GM12865 (cell line): ENCODE data around the gene AP2A1.

Experiments
- DNase-seq: peaks from one replicate; pipeline ENCODE4 v3.0.0; 2010; ENCODE audit warnings: low read depth
- H3K4me3 ChIP-seq: 2 replicates; pipeline ENCODE4 v1.5.1; 2011; ENCODE audit warnings: mild to moderate bottlenecking, low read depth, low read length, control low read depth
- TF ChIP-seq, protein P1 (sequence below): IDR thresholded peaks from 2 replicates; pipeline ENCODE4 v1.5.1; 2011; ENCODE audit warnings: low read length, control low read depth, low read depth, inconsistent platforms; ENCODE audit not compliant: insufficient read depth; ENCODE audit errors: missing control alignments

AP2A1 gene

GRCh38 chr19:49749771-49750170 is 17.0 kb upstream of the AP2A1 start:
- no peak overlapping the region for H3K4me3 ChIP-seq
- DNase-seq: no peak
- TF ChIP-seq, protein P1, sequence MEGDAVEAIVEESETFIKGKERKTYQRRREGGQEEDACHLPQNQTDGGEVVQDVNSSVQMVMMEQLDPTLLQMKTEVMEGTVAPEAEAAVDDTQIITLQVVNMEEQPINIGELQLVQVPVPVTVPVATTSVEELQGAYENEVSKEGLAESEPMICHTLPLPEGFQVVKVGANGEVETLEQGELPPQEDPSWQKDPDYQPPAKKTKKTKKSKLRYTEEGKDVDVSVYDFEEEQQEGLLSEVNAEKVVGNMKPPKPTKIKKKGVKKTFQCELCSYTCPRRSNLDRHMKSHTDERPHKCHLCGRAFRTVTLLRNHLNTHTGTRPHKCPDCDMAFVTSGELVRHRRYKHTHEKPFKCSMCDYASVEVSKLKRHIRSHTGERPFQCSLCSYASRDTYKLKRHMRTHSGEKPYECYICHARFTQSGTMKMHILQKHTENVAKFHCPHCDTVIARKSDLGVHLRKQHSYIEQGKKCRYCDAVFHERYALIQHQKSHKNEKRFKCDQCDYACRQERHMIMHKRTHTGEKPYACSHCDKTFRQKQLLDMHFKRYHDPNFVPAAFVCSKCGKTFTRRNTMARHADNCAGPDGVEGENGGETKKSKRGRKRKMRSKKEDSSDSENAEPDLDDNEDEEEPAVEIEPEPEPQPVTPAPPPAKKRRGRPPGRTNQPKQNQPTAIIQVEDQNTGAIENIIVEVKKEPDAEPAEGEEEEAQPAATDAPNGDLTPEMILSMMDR: no peak

GRCh38 chr19:49752701-49753100 is 14.1 kb upstream of the AP2A1 start:
- DNase-seq: no peak
- H3K4me3 ChIP-seq: no peak overlapping the region
- TF ChIP-seq, protein P1: no peak

DNA sequence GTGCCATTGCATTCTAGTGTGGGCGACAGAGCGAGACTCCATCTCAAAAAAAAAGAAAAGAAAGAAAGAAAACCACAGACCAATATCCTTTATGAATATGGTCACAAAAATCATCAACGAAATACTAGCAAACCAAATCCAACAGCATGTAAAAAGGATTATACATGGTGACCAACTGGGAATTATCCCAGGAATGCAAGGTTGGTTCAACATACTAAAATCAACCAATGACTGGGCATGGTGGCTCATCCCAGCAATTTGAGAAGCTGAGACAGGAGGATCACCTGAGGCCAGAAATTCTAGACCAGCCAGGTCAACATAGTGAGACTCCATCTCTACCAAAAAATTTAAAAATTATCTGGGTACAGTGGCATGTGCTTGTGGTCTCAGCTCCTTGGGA is 10.8 kb upstream of the AP2A1 start:
- TF ChIP-seq, protein P1: no peak
- no peak for DNase-seq
- H3K4me3 ChIP-seq: no peak overlapping the region

- DNase-seq: no peak
- no peak overlapping the region for H3K4me3 ChIP-seq
- TF ChIP-seq, protein P1: no peak
These were observed 8.5 kb upstream of the AP2A1 start for GRCh38 chr19:49758292-49758691.

DNA sequence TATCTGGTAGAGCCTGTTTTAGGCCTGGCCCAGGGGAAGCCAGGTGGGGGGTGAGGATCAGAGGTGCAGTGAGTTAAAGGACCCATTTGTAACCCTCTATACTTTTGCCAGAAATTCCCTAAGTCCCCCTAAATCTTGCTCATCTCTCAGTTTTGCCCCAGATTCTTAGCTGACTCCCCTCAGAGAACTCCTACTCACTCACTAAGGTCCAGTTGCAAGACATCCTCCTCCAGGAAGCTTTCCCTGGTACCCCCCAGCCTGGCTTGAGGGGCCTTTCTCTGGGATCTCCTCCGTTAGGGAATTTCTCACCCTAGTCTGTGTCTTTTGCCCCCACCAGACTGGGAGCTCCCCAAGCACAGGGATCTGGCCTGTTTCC is 5.6 kb upstream of the AP2A1 start:
- H3K4me3 ChIP-seq: no peak overlapping the region
- no peak for DNase-seq
- TF ChIP-seq, protein P1: no peak

- TF ChIP-seq, protein P1: peak; percentile 0
- no peak for DNase-seq
- H3K4me3 ChIP-seq: no peak overlapping the region
These were observed 5.0 kb upstream of the AP2A1 start for GRCh38 chr19:49761625-49762311.

GRCh38 chr19:49763230-49763629 is 3.6 kb upstream of the AP2A1 start, which contains the start of gene TSKS:
TSS of gene TSKS (minus strand) at chr19:49763306. CDS start at chr19:49763247, 59 bp downstream.
- no peak for DNase-seq
- H3K4me3 ChIP-seq: no peak within 1 kb of the TSS
- TF ChIP-seq, protein P1: no peak
